GM18870 (cell line): ENCODE measurements around the gene IQCF6.
"Not testable (repeated sequence)": the region's sequence is repeated elsewhere in the genome, so short reads cannot be mapped to it uniquely, and the experiment has no call there.

ENCODE experiments used
- ATAC-seq: cut with Tn5 transposase; IDR thresholded peaks from one replicate; pipeline ENCODE4 v1.9.1; 2021; ENCODE audit warnings: moderate library complexity; ENCODE audit not compliant: unreplicated experiment

IQCF6 gene

DNA sequence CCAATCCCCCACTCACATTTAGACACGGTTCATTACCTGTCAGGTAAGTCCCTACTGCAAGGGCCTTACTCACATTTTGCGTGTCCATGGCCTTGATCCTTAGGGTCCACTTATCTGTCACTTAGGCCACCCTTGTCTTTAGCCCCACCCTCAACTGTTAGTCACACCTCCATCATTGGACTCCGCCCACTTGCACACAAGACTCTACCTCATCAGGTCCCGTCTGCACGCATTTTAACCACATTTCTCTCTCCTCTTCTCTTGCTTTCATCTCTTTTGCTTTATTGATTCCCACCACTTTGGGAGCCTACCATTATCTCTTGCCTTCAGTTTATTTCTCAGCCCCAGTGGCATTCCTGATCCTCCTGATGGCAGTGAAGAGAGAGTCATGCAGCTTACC is at the start of gene IQCF6:
IQCF6 (minus strand) TSS at position 101 of the 400 bp plus-strand sequence; CDS start at position 88, 13 bp downstream.
- ATAC-seq, result no peak

DNA sequence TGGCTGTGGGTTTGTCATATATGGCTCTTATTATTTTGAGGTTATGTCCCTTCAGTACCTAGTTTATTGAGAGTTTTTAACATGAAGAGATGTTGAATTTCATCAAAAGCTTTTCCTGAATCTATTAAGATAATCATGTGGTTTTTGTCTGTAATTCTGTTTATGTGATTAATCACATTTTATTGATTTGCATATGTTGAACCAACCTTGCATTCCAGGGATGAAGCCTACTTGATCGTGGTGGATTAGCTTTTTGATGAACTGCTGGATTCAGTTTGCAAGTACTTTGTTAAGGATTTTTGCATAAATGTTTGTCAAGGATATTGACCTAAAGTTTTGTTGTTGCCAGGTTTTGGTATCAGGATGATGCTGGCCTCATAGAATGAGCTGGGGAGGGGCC is 49.3 kb upstream of the IQCF6 start:
- ATAC-seq, result no peak

DNA sequence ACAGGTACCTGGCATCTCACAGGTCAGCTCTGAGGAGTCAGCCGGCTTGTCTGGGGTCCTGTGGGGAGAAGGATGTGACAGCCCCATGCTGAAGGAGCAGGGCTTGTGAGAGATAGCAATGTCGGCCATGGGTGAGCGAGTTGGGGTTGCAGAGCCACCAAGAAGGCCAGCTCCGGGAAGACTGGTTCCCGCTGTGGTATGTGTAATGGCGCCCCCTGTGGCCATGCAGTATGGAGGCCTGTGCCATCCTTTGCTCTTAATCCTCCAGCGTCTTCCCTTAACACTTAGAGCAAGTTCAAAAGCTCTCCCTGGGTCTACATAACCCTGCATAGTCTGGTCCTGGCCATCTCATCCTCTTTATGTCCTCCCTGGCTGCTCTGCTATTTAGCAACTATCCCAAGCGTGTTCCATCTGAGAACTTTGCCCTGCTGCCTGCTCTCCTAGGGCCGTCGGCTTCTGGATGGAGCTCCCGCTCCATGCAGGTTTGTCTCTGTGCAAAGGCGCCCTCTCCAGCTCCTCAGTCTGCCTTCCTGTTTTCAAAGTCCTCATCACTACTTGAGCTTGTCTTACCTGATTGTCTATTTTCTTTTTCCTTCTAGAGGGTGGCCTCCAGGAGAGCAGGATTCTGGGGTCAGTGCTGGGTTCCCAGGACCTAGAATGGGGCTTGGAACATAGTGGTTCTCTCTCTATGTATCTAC is 40.8 kb upstream of the IQCF6 start:
- no peak for ATAC-seq

DNA sequence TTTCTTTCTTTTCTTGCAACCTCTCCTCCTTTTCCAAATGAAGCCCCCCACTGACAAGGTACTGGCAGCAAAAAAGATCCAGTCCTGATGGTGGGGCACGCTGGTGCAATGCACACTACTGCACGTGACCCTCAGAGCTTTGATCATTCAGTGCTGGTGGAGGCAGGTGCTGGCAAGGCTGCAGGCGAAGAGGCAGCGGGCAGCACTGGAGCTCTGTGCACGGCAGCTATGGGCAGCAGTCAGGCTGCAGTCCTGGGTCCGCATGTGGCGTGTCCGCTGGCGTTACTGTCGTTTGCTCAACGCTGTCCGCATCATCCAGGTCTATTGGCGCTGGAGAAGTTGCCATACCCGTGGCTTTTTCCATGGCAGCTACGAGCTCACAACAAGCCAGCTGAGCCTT is 40.1 kb upstream of the IQCF6 start:
- no peak for ATAC-seq

GRCh38 chr3:51817375-51817774 is 38.3 kb upstream of the IQCF6 start:
- no peak for ATAC-seq

GRCh38 chr3:51816723-51817122 is 37.7 kb upstream of the IQCF6 start:
- ATAC-seq, result no peak

DNA sequence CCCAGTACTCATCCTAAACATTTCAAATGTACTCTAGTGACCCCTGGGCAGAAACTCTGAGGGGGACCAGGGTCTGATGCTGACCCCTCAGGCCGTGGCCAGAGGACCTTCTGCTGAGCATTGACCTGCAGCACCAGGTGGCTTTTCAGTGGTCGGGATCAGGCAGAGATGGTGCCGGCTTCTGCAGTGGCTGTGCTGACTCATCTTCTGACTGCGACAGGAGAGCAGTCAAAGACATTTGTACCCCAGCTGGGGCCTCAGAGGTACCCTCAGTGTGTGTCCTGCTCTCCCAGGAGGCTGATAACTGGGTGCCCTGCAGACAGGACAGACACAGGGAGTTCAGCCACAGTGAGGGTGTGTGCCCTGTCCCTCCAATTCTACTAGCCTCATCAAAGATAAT is 36.6 kb upstream of the IQCF6 start:
- no peak for ATAC-seq

- no peak for ATAC-seq
Observed at GRCh38 chr3:51814034-51814433, 35.0 kb upstream of the IQCF6 start.

DNA sequence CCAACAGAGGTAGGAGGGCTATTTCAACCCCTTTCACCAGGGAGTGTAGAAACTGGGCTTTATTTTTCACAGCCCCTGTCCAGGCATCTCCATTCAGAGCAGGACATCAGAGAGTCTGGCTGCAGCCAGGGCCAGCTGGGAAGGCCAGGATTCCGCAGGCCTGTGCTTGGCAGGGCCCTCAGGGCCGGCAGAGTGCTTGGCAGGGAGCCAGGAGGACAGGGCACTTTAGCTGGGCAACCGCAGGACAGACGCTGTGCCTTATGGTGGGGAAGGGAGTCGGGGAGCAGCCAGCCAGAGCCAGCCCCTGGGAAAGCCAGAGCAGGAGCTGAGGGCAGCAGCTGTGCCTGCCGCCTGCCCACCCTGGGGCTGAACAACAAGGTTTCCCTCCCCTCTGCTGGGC is 34.5 kb upstream of the IQCF6 start:
- no peak for ATAC-seq

DNA sequence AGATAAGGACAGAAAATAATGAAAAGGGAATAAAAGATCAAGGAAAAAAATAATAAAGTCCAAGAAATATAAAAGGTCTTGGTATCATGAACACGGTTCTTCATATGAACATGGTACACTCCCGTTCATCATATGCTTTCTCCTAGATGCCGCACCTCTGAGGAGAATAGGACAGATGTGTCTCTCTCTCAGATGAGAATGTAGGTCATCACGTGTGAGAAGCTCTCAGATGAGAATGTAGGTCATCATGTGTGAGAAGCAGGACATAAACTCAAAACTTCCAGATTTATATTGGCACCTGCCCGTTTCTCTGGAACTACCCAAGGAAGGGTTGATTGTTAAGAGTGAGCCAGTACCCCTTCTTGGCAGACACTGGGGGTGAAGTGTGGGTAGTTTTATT is 29.9 kb upstream of the IQCF6 start:
- no peak for ATAC-seq

- no peak for ATAC-seq
Observed at GRCh38 chr3:51802106-51802703, 23.2 kb upstream of the IQCF6 start.

DNA sequence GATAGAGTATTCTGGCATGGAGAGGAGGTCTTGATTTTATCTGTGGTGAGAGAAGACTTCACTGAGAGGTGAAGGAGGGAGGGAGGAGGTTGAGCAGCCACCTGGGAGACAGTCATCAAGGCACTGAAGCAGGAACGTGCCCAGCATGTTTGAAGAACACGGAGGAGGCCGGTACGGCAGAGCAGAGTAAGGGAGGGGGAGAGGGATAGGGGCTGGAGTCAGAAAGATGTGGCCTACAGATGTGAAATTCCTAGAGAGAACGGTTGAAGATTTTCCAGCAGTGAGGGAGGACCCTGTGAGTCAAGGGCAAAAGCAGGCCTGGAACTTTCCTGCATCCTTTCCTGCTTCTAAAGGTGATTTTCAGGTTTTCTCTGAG is 21.7 kb upstream of the IQCF6 start:
- no peak for ATAC-seq

DNA sequence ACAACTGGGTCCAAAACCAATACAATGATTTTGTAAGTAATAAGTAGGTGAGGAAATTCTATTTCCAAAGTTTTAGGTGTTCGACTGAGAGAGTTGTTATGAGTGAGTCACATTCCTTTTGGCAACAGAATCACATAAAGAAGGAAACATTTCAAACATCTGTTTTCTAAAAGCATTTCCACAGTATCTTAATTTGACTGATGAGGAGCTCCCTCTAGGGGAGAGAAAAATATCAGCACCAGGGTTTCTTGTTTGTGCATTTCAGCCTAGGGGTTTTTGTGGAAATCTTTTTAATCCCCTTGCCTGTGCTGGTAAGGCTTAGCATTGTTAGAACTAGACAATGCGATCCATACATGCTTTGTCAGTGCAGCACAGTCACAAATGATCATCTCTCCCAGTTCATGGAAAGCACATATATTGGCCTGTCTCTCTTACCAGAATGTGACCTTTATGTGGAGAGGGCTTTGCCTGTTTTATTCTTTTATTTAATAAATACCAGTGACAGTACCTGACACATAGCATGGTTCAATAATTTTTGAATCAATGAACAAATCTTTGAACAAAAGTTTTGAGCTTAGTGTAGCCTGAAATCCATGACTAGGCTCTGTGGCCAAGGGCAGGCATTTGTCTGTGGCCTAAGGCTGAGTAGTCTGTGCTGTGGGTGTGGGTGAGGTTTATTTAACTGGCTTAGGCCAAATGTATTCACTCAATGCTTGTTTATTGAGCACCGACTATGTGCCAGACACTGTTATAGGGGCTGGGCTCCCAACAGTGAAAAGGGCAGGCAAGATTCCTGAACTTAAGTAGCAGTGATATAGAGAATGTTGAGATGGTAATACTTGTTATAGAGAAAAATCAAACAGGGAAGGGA is 21.1 kb upstream of the IQCF6 start:
- ATAC-seq, result no peak

GRCh38 chr3:51798411-51798963 is 19.4 kb upstream of the IQCF6 start:
- ATAC-seq, result no peak

GRCh38 chr3:51796854-51797253 is 17.8 kb upstream of the IQCF6 start:
- ATAC-seq, result no peak

DNA sequence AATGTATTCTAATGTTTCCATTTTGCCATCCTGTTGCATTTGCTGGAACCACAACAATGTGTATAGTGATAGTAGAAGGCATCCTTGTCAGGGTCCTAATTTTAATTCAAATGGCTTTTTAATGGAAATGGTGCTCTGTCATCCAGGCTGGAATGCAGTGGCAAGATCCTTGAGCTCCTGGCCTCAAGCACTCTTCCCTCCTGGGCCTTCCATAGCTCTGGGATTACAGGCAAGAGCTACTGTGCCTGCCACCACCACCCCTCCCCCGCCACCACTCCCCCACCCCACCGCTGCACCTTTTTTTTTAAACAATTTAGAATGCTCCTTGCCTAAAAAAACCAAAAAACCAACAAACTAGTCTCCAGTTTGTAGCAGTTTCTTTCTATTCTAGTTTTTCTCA is 15.2 kb upstream of the IQCF6 start:
- ATAC-seq, result no peak

DNA sequence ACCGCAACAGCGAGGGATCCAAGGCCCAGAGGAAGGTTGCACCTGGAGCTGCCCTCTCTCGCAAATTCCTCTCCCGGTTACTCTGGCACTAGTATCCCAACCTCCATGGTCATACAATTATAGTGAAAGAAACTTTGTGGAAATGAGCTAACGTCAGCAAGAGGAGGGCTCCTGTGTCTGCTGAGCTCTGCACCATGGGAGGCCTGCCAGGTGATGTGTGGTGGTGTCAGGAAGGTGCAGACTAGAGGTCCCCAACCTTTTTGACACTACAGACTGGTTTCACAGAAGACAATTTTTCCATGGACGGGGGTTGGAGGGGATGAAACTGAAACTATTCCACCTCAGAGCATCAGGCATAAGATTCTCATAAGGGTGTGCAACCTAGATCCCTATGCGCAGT is 13.2 kb upstream of the IQCF6 start:
- ATAC-seq, result no peak

GRCh38 chr3:51789437-51789836 is 10.4 kb upstream of the IQCF6 start:
- ATAC-seq, result no peak

DNA sequence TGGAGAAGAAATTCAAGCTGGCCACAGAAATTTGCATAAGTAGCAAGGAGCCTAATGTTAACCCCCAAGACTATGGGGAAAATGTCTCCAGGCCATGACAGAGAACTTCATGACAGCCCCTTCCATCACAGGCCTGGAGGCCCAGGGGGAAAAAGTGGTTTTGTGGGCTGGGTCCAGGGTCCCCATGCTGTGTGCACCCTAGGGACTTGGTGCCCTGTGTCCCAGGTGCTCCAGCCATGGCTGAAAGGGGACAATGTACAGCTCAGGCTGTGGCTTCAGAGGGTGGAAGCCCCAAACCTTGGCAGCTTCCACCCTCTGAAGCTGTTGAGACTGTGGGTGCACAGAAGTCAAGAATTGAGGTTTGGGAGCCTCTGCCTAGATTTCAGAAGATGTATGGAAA is 8.5 kb upstream of the IQCF6 start:
- not testable (repeated sequence) for ATAC-seq

- ATAC-seq, result no peak
Observed at GRCh38 chr3:51786267-51786666, 7.2 kb upstream of the IQCF6 start.

DNA sequence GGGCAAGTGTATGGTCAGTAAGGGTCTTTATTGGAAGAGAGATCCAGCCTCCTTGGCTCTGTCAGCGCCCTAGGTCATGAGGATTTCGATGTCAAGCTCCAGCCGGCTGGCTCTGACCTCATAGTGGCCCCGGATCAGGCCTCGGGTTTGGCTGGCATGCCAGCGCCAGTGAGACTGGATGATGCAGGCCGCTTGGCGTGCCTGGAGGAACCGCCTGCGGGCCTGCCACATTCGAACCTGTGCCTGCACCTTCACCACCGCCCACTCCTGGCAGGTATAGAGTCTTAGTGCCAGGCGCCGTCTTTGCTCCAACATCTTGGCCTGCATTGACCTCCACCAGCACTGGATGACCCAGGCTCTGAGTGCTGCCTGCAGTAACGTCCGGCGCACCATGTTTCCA is 483 bp downstream of the IQCF6 start:
- ATAC-seq, result no peak

GRCh38 chr3:51777985-51778384 is 1.1 kb downstream of the IQCF6 start:
- no peak for ATAC-seq
